Fibroblast of skin of left biceps (primary cell): Measurements from ENCODE around the gene WDR48.

Source experiments
- DNase-seq, 2 experiments: peaks; one replicate each; pipeline ENCODE4 v3.0.0-alpha.2; 2013; ENCODE audit warnings: low read depth in 2 of 2

WDR48 gene

DNA sequence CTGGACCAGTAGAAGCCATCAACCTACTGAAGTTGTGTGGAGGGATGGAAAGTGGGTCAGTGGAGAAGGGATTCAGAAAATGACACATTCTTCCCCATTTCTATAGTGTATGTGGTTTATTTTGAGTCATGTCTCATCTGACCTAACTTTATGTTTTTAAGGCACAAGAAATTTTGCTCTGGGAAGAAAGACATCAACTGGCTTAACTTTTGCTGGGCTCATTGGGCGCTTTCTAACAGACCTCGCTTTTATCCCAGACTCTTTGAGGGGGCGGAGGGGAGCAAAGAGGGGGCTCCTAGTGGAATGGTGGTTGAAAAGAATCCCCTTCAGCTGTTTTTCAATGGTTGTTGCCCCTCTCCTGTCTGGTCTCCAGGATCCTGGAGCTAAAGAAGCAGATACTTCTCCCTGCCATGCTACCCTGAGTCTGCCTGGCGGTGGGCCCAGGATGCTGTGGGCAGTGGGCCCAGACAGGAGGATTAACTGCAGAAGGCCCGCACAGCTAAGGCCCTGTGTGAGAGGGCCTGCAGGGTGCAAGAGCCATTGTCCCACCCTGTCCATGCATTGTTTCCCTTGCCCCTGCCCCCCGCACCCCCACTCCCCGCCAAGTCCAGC is 87.1 kb downstream of the WDR48 start:
- no peak for DNase-seq

DNA sequence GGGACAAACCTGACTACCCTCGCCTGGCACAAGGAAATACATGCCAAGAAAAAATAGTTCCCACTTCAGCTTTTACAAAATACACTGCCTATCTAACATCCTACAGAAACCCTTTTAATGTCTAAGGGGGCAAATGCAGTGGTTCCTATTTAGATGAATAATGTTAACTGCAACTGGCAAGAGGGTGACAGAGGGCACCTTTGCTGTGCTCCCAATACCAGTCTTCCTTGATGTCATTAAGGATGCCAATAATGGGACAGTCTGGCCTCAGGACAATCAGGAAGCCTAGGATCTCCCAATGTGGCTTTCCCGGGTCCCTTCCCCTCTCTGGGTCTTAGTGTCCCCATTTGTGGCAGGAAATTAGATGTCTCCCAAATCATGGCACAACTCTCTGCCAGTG is 87.6 kb downstream of the WDR48 start:
- DNase-seq, result no peak

DNA sequence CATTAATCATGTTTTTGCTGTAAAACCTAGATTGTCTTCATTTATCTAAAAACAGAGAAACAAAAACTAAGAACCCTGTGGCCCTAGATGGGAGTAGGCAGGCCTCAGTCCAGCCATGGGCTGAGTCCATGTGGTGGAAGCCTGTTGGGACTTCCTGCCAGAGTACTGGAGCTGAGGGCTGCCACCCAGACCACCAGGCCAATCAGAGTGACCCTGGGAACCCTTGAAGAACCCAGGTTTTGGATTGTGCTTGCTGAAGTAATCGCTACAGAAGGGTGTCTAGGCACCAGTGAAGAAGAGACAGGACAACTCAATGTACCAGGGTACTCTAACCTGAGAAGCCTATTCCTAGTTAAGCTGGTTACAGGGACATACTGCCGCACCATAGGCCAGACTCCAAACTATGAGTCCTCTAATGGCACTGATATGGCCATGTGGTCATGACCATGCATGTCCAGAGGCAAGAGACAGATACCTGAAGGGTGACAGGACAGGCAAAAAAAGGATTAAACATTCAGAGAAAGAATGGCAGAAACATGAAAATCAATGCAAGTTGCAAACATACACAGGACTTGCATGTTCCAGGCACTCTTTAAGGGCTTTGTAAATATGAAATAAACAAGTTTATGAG is 88.6 kb downstream of the WDR48 start:
- DNase-seq, result no peak

DNA sequence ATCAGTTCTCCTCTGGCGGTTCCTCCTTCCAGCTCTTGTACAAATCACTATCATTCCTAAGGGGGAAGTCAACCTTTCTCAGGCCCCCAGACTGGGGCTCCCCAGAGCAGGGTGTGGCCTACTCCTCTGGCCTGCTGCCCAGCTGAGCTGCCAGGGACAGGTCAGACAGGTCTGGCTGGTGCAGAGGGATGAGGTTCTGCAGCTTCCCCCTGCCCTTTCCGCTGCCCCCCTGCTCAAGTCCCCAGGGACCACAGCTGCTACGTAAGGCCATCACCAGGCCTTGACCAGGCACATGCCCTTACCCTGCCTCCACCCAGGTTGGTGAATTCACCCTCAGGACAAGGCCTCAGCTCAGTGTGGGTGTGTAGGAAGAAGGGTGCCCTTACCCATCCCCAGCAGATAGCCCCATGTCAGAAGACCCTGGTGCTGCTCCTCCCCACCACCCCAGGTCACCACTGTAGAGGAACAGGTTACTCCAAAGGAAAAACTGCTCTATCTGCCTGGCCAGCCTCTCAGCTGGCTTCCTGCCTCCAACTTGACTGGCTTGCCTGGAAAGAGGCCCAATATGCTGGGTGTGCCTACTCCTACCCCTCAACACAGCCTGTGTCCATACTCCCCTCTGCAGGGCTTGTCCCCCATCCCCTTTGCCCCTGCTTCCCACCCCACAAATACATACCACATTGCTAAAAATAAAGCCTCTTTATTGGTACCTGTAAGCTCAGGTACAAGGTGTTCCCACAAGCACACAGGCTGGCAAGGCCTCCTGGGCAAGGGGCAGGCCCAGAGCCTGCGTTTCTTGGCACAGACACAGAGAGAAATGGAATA is 89.6 kb downstream of the WDR48 start:
- no peak for DNase-seq

DNA sequence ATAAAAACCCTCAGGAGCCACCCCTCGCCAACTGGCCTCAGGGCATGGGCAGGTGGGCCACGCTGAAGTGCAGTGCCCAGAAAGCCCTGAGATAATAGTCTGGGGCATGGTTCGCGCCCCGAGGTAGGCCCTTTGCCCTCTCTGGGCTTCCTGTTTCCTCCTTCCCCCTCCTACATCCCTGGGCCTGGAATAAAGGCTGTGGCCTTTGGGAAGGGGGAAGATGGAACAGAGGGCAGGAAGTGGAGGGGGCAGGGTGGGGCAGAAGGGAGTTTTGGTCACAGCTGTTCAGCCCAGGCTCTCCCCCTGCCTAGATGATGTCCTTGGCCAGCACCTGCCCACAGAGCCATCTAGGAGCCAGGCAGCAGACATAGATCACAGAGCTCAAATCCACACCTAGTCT is 90.3 kb downstream of the WDR48 start:
- no peak for DNase-seq

DNA sequence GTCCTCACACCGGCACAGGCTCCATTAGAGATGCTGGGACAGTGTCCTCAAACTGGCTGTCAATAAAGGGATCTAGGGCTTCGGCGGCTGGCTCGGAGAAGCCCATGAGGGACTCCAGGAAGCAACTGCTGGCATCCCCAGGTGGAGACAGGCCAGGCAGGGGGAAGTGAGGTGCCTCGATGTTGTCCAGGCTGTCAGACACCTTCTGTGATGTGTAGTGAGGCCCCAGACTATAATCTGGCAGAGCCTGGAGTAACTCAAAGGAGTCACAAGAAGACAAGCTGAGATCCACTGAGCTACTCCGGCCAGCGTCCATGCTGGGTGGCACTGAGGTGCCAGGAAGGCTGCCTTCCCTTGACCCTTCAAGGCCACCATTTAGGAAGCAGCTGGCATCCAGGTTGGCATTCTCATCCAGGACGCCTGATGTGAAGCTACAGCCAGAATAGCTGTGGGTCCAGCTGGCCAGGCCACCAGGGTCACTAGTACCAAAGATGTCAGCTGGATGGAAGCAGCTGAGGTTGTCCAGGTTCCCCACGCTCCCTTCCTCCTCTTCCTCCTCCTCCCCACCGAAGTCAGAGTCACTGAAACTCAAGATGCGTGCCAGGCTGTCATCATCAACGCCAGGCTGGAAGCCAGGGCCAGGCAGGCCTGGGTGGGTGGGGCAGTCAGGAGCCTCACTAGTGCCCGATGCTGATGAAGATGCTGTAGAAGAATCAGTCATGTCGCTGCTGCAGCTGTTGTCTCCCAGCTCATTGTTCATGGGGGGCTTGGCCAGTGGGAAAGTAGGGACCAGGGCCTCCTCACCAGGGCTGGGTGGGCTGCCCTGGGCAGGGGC is 91.5 kb downstream of the WDR48 start:
- no peak for DNase-seq

DNA sequence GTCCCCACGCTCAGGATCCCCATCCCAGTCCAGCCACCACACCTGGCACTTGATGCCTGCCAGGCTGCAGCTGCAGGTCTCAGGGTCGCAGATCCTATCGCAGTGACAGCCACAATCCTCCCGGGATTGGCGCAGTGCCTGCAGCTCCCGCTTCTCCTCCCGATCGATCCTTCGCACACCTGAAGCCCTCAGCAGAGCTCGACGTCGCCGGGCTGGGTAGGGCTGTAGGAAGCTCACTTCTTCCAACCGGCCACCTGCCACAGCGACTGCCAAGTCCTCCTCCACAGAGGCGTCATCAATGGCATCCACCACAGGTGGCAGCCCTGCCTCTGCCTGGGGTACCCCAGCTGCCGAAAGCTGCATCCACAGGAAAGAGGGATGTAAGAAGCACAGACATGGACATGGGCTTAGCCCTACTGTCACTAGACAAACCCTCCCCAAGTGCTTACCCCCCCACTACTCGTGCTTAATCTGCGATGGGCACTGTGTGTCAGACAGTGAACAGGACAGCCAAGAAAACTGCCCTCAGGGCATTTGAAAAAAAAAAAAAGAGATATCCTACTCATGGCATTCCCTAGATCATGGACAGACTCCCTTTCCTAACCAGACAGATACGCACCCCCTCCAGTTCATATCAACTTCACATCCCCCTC is 92.4 kb downstream of the WDR48 start:
- DNase-seq, result no peak

DNA sequence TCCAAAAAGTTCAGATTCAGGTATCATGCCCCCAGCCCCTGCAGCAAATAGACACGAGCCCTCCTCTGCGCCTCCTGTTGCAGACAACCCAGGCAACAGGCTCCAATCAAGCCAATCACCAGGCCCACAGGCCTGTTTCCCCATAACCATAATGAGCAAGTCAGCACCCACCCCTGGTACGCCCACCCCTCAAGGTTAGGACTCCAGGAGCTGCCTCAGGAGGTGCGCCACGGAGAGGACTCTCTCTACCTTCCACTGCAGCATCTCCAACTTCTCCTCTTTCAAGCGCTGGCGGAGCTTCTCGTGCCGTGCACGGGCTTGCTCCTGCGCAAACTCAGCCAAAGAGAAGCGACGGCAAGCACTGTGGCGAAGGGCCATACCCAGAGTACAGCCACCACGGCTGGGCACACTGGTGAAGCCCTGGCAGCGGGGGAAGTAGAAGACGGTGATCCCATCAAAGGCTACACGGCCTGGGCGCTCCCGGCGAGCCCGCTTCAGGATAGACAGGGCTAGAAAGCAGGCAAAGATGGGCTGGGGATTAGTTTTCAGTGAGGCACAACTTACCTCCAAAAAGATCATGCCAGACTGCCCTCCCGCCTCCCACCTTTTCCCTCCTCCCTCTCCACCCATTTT is 93.0 kb downstream of the WDR48 start:
- no peak for DNase-seq

DNA sequence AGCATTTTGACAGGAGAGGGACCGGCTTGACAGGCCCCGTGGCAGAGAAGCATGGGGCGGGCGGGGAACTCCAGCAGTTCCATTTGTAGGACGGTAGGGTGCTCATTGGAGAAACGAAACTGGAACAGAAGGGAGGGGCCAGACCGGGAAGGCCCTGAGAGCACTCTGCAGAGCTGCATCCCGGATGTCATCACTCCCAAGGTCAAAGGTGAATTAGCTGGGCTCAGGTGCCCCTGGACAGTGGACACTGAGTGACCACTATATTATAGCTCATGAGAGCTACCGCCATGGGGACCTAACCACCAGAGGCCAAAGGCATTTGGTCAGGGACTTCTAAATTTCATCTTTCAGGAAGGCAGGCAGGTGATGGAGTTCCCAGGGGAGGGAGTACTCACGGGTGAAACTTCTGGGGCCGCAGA is 94.3 kb downstream of the WDR48 start:
- DNase-seq, result no peak
